Frontal cortex (tissue), 4 donors: Measurements from ENCODE around the gene SMIM43. TPM values are rescaled to one million over a fixed set of nuclear protein-coding genes. Genes with fewer than 3 reads are reported as not detected.
A peak's percentile ranks its signal among the peaks of the same experiment; 100 is the strongest.
"Not testable (repeated sequence)": the region's sequence is repeated elsewhere in the genome, so short reads cannot be mapped to it uniquely, and the experiment has no call there.

Source experiments
- DNase-seq, 2 donors: peaks; one replicate each; pipeline ENCODE4 v3.0.0; 2012; ENCODE audit warnings: low spot score in 2 of 2
- FAIRE-seq: peaks from 2 replicates; lab custom pipeline; 2012; peaks lifted over from hg19 to GRCh38; lab: Jason Lieb, UNC
- total RNA-seq: library from RNA; depleted of rRNA; stranded (reverse); fragments of >200 nt; gene quantifications from one replicate; pipeline ENCODE4 v1.2.3, GENCODE V29; 2014
- donor health status: control.
- donor health status: control.
- donor health status: control.

SMIM43 gene
- total RNA-seq, 1 donor from 2014 or later, result 4.5 TPM

DNA sequence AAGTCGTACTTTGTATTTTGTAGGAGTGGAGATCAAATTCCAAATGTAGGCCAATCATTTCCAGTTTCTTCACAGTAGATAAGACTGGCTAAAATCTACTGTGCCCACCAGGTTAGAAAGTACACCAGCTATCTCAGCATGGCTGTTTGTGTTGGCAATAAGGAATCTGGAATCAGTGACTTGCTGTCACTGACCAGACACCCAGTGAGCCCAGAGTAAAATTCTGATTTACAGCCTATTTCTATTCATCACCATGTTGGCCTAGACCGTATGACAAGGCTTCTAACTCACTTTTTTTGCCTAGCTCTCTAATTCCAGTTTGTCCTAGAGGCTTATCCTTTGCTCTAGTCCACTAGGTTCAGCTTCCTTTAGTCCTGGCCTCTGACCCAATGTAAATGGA lies 25.4 kb downstream of the SMIM43 start:
- DNase-seq, result no peak
- no peak for FAIRE-seq

GRCh38 chr4:121738780-121739535 lies 26.0 kb downstream of the SMIM43 start:
- no peak for DNase-seq

GRCh38 chr4:121737846-121738554 lies 27.0 kb downstream of the SMIM43 start:
- no peak for FAIRE-seq
- DNase-seq, result no peak

More at GRCh38 chr4:121738780-121739535, 26.0 kb downstream of the SMIM43 start:
- FAIRE-seq, result no peak

DNA sequence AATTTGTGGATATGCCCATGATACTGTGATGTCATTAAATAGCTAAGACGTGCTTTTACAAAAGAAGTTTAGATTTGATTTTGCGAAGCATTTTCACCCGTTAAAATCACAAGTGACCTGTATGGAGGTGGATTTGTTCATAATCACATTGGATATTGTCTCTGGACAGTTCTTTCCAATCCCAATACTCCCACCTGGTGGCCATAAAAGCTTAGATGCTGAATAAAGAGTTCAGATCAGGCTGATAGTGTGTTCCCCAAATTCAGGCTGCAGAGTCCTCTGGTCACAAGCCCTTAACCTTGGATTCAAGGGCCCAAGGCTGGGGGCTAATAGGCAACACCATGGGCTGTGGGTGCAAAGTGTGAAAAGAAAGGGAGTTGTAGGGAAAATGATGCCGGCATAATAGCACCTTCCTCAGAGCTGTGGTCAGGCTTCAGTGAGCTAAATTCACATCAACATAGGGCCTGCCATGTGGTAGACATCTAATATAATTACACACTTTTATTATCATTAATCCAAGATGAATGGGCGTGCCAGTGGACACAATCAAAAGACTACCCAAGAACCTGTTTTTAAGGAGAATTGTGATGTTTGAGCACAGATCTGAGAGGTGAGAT lies 28.1 kb downstream of the SMIM43 start:
- FAIRE-seq, result no peak
- peak in 1 of 2 donors; percentile 27 for DNase-seq

- FAIRE-seq (no peak), DNase-seq (no peak)
Observed at GRCh38 chr4:121734571-121734970, 30.4 kb downstream of the SMIM43 start.

- FAIRE-seq, result no peak
- no peak for DNase-seq
Observed at GRCh38 chr4:121733942-121734341, 31.0 kb downstream of the SMIM43 start.

DNA sequence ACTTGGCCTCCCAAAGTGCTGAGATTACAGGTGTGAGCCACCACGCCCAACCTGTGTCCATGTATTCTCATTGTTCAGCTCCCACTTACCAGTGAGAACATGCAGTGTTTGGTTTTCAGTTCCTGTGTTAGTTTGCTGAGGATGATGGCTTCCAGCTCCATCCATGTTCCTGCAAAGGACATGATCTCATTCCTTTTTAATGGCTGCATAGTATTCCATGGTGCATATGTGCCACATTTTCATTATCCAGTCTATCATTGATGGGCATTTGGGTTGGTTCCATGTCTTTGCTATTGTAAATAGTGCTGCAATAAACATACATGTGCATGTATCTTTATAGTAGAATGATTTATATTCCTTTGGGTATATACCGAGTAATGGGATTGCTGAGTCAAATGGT lies 35.2 kb downstream of the SMIM43 start:
- FAIRE-seq, DNase-seq: not testable (repeated sequence)

DNA sequence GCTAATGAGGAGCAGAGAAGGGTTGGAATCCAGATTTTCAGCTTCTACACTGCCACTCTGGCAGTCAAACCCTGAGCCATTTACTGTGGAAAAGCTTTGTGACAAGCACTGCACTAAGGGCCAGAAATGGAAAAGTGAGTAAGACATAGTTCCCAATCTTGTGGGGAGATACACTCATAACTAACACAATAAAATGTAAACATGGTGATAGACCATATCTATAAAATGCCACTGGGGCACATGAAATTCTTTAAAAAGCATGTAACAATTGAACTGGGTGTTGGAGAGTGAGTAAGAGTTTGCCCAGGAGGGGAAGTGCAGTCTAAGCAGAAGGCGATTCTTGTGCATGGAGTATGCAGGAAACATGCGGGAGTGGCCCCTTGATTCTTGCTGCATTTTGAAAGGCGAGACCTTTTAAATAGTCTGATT lies 36.2 kb downstream of the SMIM43 start:
- DNase-seq, result no peak
- FAIRE-seq, result no peak

- DNase-seq, result no peak
- no peak for FAIRE-seq
Observed at GRCh38 chr4:121728066-121728465, 36.9 kb downstream of the SMIM43 start.

- FAIRE-seq, result no peak
- peak in 1 of 2 donors; percentile 36 for DNase-seq
Observed at GRCh38 chr4:121726642-121727268, 38.2 kb downstream of the SMIM43 start.

DNA sequence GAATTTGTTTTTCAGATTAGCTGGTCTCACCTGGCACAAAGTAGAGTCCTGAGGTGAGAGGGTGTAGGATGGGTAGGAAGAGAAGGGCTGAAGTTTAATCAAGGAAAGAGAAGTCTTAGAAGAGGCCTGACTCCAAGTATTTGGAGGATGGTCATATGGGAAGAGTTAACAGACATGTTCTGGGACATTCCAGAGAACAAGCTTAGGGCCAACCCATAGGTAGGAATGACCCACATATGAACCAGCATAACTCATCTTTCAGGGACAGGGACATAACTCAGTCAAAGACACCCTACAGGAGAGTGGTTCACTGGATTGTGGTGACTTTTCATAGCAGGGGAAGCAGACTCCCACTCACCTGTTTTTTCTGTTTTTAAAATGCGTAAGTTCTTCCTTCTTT lies 40.3 kb downstream of the SMIM43 start:
- no peak for DNase-seq
- FAIRE-seq, result no peak

DNA sequence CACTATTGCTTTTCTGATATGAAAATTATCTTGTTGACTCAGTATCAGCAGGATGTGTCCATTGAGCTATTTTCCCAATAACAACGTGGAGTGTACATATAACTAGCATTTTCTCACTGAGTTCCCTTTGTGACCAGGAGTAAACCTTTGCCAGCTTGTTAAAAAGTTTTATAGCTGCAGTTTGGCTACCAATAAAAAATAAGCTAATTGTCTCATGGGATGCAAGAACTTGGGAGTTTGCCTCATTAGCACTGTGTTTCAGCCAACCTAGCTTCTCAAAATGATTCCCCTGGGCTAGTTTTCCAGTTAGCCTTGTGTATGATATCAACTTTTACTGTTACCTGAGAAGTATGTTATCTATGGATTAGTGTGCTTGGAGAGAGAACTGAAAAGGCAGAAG lies 43.3 kb downstream of the SMIM43 start:
- FAIRE-seq (no peak), DNase-seq (no peak)

GRCh38 chr4:121720109-121720508 lies 44.9 kb downstream of the SMIM43 start:
- DNase-seq (no peak), FAIRE-seq (no peak)

DNA sequence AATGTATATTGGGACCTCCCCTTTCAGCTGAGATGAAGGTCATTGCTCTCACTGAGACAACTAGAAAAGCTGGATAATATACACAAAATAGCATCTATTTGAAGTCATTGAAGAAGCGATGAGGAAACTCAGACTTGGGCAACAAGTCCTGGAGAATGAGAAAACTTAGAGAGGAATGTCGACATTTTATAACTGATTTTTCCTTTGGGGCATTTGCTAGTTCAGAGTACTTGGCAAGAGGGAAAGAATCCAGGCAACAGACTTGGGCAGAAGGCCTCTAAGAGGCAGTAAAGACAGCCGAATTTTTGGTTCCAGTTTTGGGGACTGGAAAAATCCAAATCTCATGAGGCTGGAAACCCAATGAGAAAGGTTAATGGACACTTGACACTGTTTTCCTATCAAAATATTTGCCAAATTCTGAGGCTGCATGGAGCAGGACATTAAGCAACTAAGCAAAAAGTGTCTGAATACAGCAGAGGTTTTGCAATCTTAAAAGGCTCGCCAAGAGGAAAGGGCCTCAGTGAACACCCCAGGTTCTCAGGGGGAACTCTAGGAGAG lies 47.2 kb downstream of the SMIM43 start:
- DNase-seq (no peak), FAIRE-seq (no peak)

DNA sequence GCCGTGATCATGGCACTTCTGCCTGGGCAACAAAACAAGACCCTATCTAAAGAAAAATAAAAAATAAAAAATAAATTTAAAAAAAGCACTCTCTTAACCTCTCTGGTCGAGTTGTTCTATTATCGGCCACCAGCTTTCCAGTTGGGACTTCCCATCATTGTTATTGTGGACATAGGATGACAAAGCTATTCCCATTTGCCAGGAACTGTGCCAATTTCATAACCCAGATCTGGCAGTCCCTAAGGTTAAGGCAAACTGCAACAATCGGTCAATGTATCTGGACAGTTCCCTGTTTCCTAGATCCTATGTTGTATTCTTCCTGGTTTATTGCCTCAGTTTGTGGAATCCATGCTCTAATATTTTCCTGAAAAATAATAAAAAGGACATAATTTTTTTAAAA lies 50.4 kb downstream of the SMIM43 start:
- DNase-seq (no peak), FAIRE-seq (no peak)

- FAIRE-seq, result no peak
Observed at GRCh38 chr4:121712783-121713182, 52.2 kb downstream of the SMIM43 start.

DNA sequence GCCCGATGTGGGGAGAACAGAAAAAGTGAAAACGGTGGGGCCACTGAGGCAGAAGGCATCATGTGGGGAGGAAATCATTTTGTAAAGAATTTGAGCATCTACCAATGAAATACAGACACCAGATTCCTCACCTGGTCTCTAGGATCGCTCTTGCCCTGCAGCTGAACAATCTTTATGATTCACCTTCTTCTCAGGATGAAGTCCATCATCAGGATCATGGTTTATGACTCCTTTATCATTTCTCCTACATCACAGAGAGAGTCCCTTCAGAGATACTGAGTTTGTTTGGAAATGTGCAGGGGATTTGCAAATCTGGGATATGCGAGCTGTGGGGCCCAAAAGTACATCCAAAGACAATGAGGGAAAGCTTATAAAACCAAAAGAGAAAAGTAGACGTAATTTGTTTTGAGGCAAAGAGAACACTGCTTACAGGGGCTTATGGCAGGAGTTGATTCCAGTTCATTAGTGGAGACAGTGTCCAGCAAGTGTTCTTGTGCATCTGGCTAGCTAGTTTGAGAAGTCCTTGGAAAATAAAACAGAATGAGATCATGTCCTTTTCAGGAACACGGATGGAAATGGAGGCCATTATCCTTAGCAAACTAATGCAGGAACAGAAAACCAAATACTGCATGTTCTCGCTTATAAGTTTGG lies 52.8 kb downstream of the SMIM43 start:
- DNase-seq (no peak), FAIRE-seq (no peak)

More at GRCh38 chr4:121712783-121713182, 52.2 kb downstream of the SMIM43 start:
- DNase-seq, result no peak

- no peak for FAIRE-seq
- peak in 1 of 2 donors; percentile 69 for DNase-seq
Observed at GRCh38 chr4:121711263-121712000, 53.5 kb downstream of the SMIM43 start.
